Adipocyte (in vitro differentiated cells): ENCODE data around the gene RAB40C.

Experiments used
- DNase-seq: peaks from one replicate; pipeline ENCODE4 v3.0.0-alpha.2; 2015; ENCODE audit warnings: low read depth
- H3K27me3 ChIP-seq: replicated peaks from 2 replicates; pipeline ENCODE4 v1.7.0; 2013; ENCODE audit warnings: mild to moderate bottlenecking, low read length, moderate library complexity; ENCODE audit not compliant: control insufficient read depth, insufficient read depth
- H3K36me3 ChIP-seq: 2 replicates; pipeline ENCODE4 v1.7.0; 2013; ENCODE audit warnings: low read length, mild to moderate bottlenecking, moderate library complexity; ENCODE audit not compliant: control insufficient read depth, insufficient read depth, severe bottlenecking
- H3K4me1 ChIP-seq: 2 replicates; pipeline ENCODE4 v1.7.0; 2013; ENCODE audit warnings: mild to moderate bottlenecking, low read length, moderate library complexity; ENCODE audit not compliant: control insufficient read depth, insufficient read depth
- H3K4me3 ChIP-seq: 2 replicates; pipeline ENCODE4 v1.7.0; 2013; ENCODE audit warnings: mild to moderate bottlenecking, low read length, moderate library complexity
- H3K9ac ChIP-seq: 2 replicates; pipeline ENCODE4 v1.7.0; 2013; ENCODE audit warnings: mild to moderate bottlenecking, low read length, moderate library complexity
- H3K9me3 ChIP-seq: 2 replicates; pipeline ENCODE4 v1.7.0; 2013; ENCODE audit warnings: mild to moderate bottlenecking, low read length, moderate library complexity; ENCODE audit not compliant: control insufficient read depth

RAB40C gene

DNA sequence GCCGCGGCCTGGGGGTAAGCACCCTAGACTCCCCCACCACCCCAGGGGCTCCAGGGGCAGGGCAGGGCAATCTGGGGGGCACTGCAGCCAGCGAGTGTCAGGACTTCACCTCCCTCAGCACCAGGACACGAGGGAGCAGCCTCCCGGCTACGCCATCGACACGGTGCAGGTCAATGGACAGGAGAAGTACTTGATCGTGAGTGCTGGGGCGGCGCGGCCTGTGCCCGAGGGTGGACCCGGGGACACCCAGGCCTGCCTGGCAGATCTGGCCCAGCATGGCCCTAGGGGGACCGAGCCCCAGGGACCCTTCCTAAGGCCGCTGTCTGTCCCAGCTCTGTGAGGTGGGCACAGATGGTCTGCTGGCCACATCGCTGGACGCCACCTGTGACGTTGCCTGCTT, 82.5 kb downstream of the RAB40C start:
- no peak for DNase-seq
- Histone ChIP-seq H3K9ac (no peak overlapping the region), H3K4me1 (peaks cover 14% of the 10 kb centered on the region), H3K4me3 (no peak overlapping the region), H3K9me3 (no peaks in the 10 kb centered on the region), H3K36me3 (peaks cover 42% of the 10 kb centered on the region), H3K27me3 (no peaks in the 10 kb centered on the region)

DNA sequence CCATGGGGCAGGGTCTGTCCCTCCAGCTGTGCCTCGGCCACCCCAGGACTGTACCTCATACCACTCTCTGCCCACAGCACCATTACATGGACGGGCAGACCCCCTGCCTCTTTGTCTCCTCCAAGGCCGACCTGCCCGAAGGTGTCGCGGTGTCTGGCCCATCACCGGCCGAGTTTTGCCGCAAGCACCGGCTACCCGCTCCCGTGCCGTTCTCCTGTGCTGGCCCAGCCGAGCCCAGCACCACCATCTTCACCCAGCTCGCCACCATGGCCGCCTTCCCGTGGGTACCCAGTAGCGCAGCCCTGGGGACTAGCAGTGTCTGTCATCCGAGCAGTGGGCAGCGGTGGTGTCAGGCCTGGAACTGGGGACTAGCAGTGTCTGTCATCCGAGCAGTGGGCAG, 83.0 kb downstream of the RAB40C start:
- peaks cover 12% of the 10 kb centered on the region for H3K4me1 ChIP-seq
- H3K9me3 ChIP-seq = no peaks in the 10 kb centered on the region
- H3K4me3 ChIP-seq = no peak overlapping the region
- DNase-seq = no peak
- peaks cover 42% of the 10 kb centered on the region for H3K36me3 ChIP-seq
- no peak overlapping the region for H3K9ac ChIP-seq
- no peaks in the 10 kb centered on the region for H3K27me3 ChIP-seq

GRCh38 chr16:673399-673991, 83.6 kb downstream of the RAB40C start:
- Histone ChIP-seq H3K9me3 (no peaks in the 10 kb centered on the region), H3K9ac (no peak overlapping the region), H3K36me3 (peaks cover 42% of the 10 kb centered on the region), H3K4me3 (no peak overlapping the region), H3K4me1 (peaks cover 12% of the 10 kb centered on the region), H3K27me3 (no peaks in the 10 kb centered on the region)
- DNase-seq = no peak

- Histone ChIP-seq H3K9ac (no peak overlapping the region), H3K4me3 (no peak overlapping the region), H3K36me3 (peaks cover 42% of the 10 kb centered on the region), H3K4me1 (peaks cover 6% of the 10 kb centered on the region), H3K27me3 (no peaks in the 10 kb centered on the region), H3K9me3 (no peaks in the 10 kb centered on the region)
- DNase-seq = no peak
Measured at GRCh38 chr16:674214-674881, 84.5 kb downstream of the RAB40C start.

DNA sequence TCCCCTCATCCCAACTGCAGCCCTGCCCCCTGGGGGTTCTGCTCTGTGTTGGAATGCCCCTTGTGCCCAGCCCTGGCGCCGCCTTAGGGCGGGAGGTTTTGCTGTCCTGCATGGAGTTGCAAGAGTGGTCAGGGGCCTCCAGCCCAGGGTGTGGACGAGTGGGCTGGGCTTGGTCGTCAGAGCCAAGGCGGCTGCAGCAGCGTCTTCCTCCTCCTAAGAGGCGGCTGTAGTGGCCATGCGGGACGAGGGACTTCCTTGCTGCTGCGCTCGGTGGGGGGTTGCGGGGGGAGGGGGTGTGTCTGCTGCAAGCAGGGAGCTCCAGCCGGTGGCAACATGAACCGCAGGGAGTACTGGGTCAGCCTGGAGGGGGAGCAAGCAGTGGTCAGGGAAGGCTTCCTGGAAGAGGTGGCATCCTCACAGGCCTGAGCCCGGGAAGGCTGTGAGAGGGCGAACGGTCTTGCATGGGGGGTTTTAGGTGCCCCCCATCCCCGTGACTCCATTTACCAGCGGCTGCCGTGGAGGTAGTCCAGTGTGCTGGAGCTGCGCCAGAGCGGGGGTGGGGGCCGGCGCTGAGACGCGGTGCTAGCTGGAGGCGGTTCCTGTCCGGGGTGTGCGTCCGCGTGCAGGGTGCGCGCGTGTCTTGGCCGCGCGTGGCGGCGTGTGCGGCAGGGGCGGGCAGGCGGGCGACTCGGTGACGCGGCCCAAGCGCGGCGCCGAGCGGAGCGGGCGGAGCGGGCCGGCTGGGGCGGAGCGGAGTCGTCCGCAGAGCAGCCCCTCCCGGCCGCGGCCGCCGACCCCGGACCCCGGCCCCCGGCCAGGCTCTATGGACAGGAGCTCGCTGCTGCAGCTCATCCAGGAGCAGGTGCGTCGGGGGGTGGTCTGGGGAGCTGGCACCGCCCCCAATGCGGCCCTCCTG, 85.4 kb downstream of the RAB40C start, which contains the start of gene RHBDL1:
Gene RHBDL1 (plus strand): TSS at position 704 of the 916 bp plus-strand sequence. CDS start 120 bp downstream, at position 824.
- Histone ChIP-seq H3K9me3 (no peaks in the 10 kb centered on the region), H3K4me3 (peak within 1 kb of the TSS; percentile 73), H3K9ac (peak within 1 kb of the TSS; percentile 64), H3K4me1 (peaks cover 3% of the 10 kb centered on the region), H3K36me3 (peaks cover 37% of the 10 kb centered on the region), H3K27me3 (no peaks in the 10 kb centered on the region)
- peak; percentile 32 for DNase-seq

DNA sequence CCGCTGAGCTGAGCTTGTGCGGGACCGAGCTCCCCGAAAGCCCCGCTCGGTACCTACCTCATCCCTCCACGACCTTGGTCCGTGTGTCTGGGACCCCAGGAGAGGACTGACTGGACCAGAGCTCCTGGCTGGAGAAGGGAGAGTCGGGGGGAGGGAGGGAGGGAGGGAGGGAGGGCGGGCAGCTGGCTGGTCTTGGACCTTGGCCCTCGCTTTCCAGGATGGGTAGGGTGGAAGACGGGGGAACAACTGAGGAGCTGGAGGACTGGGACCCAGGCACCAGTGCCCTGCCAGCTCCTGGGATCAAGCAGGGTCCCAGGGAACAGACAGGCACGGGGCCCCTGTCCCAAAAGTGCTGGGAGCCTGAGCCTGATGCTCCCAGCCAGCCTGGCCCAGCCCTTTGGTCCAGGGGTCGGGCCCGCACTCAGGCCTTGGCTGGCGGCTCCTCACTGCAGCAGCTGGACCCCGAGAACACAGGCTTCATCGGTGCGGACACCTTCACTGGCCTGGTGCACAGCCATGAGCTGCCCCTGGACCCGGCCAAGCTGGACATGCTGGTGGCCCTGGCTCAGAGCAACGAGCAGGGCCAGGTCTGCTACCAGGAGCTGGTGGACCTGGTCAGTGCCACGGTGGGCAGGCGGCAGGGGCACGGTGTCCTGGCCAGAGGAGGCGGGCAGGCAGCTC, 86.2 kb downstream of the RAB40C start:
- H3K9ac ChIP-seq = peak overlapping the region; percentile 64
- peaks cover 4% of the 10 kb centered on the region for H3K4me1 ChIP-seq
- peaks cover 29% of the 10 kb centered on the region for H3K36me3 ChIP-seq
- H3K27me3 ChIP-seq = no peaks in the 10 kb centered on the region
- no peaks in the 10 kb centered on the region for H3K9me3 ChIP-seq
- no peak for DNase-seq
- peak overlapping the region; percentile 73 for H3K4me3 ChIP-seq

DNA sequence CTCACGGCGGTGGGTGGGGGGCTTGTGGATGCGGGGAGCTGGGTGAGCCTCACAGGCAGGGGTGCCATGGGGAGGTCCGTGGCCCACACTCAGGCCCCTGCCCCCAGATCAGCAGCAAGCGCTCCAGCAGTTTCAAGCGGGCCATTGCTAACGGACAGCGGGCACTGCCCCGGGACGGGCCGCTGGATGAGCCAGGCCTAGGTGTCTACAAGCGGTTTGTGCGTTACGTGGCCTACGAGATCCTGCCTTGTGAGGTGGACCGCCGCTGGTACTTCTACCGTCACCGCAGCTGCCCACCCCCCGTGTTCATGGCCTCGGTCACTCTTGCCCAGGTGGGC, 86.7 kb downstream of the RAB40C start:
- no peak overlapping the region for H3K4me3 ChIP-seq
- H3K4me1 ChIP-seq = peaks cover 9% of the 10 kb centered on the region
- H3K27me3 ChIP-seq = no peaks in the 10 kb centered on the region
- peaks cover 27% of the 10 kb centered on the region for H3K36me3 ChIP-seq
- no peaks in the 10 kb centered on the region for H3K9me3 ChIP-seq
- no peak overlapping the region for H3K9ac ChIP-seq
- DNase-seq = no peak

DNA sequence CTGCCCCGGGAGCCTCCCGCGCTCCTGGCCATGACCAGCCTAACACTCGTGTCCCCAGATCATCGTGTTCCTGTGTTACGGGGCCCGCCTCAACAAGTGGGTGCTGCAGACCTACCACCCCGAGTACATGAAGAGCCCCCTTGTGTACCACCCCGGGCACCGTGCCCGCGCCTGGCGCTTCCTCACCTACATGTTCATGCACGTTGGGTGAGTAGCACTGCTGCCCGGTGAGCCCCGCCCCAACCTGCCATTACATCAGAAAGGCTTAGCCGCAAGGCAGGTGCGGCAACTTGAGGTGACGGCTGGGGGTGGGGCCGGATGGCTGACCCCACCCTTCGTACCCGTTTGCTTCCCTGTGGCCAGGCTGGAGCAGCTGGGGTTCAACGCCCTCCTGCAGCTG, 87.0 kb downstream of the RAB40C start:
- peaks cover 28% of the 10 kb centered on the region for H3K36me3 ChIP-seq

DNA sequence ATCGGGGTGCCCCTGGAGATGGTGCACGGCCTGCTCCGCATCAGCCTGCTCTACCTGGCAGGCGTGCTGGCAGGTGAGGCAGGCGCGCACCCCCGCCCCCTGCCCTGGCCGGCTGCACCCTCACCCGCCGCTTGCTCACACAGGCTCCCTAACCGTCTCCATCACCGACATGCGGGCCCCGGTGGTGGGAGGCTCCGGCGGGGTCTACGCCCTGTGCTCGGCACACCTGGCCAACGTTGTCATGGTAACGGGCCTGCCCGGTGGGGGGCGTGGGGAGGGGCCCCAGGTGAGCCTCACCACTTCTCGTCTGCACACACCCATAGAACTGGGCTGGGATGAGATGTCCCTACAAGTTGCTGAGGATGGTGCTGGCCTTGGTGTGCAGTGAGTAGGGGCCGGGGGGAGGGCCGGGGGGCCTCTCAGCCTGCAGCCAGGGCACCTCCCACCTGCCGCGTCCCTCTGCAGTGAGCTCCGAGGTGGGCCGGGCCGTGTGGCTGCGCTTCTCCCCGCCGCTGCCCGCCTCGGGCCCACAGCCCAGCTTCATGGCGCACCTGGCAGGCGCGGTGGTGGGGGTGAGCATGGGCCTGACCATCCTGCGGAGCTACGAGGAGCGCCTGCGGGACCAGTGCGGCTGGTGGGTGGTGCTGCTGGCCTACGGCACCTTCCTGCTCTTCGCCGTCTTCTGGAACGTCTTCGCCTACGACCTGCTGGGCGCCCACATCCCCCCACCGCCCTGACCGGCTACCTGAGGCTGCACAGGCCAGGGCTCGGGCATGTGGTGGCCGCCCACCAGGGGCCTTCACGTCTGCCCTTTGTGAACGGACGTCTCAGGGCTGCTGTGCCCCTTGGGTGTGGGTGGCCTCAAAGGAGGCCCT, 87.7 kb downstream of the RAB40C start:
- DNase-seq = no peak
- no peak overlapping the region for H3K4me3 ChIP-seq
- no peaks in the 10 kb centered on the region for H3K9me3 ChIP-seq
- no peak overlapping the region for H3K9ac ChIP-seq
- peaks cover 19% of the 10 kb centered on the region for H3K4me1 ChIP-seq
- peaks cover 28% of the 10 kb centered on the region for H3K36me3 ChIP-seq
- H3K27me3 ChIP-seq = no peaks in the 10 kb centered on the region

More for the DNA sequence above, 87.0 kb downstream of the RAB40C start:
- Histone ChIP-seq H3K9ac (no peak overlapping the region), H3K9me3 (no peaks in the 10 kb centered on the region), H3K4me1 (peaks cover 12% of the 10 kb centered on the region), H3K4me3 (no peak overlapping the region), H3K27me3 (no peaks in the 10 kb centered on the region)
- no peak for DNase-seq

DNA sequence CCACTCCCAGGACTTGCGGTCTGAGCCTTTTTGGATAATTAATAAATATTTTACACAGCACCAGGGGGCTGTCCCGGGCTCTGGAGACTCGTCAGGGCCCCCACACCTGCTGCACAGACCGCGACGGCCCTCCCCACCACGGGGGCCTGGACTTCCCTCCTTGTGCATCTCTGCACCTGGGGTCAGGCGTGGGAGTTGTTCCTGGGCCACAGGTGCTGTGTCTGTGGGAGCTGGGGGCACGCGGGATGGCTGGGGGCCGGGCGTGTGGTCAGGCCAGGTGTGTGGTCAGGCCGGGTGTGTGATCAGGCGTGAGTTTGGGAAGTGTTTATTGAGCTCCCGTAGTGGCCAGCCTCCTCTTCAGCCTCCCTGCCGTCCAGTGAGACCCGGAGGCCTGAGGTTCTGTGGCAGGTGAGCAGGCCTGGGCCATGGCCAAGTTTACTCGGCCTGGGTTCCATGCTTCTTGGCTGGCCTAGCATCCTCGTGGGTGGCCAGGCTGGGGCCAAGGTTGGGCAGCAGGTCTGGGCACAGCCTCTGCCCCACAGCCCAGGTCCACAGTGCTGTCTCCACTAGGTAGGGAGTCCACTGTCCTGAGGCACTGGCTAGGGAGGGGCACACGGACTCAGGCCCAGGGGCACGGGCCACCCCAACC, 88.5 kb downstream of the RAB40C start:
- Histone ChIP-seq H3K4me1 (peaks cover 27% of the 10 kb centered on the region), H3K4me3 (no peak overlapping the region), H3K9ac (no peak overlapping the region), H3K27me3 (no peaks in the 10 kb centered on the region), H3K36me3 (peaks cover 27% of the 10 kb centered on the region), H3K9me3 (no peaks in the 10 kb centered on the region)
- DNase-seq = no peak
